Mesenteric fat pad (tissue), 1 donor: ENCODE data around the gene KRTAP1-5. TPM values are rescaled to one million over a fixed set of nuclear protein-coding genes. Genes with fewer than 3 reads are reported as not detected.
"Not testable (repeated sequence)": the region's sequence is repeated elsewhere in the genome, so short reads cannot be mapped to it uniquely, and the experiment has no call there.

Experiments used
- DNase-seq: peaks from one replicate; pipeline ENCODE4 v3.0.0-alpha.2; 2020; ENCODE audit warnings: low spot score
- total RNA-seq: library from RNA; stranded (reverse); fragmentation: NEBNext Ultra II Directional; extraction: Animal tissue kit (Norgen Biotek cat#: 25700); gene quantifications from one replicate; pipeline ENCODE4 v1.2.1, GENCODE V29; 2021
- donor health status: DM: yes; HTN: yes; CAD: no.

Gene KRTAP1-5
- total RNA-seq, 1 donor from 2014 or later, result not detected

DNA sequence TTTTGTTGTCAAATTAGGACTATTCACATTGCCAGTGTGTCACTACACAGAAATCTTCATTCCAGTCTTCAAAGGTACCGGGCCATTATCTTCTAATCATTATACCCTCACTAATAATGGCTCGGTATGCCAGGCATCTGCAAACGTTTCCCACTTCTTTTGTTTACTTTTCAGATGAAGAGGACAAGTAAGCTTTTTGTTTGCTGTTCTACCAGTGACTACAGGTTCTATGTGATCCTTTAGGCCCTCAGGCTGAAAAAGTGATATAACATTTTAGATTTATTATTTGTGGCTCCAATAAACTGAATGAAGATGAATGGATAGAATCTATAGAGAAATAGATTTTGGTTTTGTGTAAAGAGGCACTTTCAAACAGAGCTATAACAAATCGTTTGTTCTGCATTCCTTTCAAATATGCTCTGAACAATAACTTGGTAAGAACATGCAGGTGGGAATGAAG is 17.7 kb downstream of the KRTAP1-5 start:
- DNase-seq, result no peak

DNA sequence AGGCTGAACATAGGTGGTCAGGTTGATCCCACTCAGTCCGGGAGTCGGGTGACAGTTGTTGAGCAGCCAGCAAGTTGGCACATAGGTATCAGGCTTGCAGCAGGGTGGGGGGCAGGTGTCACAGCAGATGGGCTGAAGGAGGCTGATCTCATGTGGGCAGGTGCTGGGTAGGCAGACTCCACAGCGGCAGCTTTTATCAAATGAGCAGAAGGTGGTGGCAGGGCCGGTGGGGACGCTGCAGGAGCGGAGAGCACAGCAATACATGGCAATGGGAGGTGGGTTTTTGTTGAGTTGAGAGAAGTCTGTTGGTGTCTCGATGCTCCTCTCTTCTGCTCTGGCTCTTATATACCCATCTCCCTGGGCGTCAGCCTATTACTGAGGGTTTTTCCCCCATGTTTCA is 18.2 kb downstream of the KRTAP1-5 start, which contains the start of gene KRTAP3-1:
KRTAP3-1 (minus strand) TSS at position 318 of the 400 bp plus-strand sequence; CDS start at position 264, 54 bp downstream.
- DNase-seq, result no peak

DNA sequence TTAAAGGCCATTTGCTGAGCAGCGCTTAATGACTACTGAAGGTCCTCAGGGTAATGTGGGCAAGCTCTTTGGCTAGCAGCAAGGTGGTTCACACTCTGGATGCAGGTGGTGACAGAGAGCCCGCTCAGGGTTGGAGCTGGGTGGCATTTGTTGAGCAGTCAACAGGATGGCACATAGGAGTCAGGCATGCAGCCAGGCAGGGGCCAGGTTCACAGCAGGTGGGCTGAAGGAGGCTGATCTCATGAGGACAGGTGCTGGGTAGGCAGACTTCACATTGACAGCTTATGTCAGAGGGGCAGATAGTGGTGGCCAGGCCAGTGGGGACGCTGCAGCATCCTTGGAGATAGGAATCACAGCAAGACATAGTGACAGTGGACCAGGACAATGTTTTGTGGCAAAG is 22.6 kb downstream of the KRTAP1-5 start:
- no peak for DNase-seq

DNA sequence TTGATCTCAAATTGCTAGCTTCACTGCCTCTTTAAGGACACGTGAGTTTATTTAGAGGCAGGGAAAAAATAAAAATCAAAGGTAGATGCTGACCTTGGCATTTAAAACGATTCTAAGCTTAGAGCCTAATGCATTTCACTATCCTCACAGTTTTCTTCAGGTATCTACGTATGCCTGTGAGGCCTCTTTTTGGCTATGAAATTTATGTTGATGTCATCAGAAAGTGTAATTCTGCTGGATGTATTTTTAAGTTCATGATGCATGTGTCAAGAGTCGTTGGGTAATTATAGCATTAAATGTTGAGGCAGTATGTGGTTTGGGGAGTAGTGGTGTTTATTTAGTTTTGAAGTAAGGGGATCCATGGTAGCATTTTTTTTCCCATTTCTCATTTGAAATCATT is 23.1 kb downstream of the KRTAP1-5 start:
- DNase-seq, result no peak

DNA sequence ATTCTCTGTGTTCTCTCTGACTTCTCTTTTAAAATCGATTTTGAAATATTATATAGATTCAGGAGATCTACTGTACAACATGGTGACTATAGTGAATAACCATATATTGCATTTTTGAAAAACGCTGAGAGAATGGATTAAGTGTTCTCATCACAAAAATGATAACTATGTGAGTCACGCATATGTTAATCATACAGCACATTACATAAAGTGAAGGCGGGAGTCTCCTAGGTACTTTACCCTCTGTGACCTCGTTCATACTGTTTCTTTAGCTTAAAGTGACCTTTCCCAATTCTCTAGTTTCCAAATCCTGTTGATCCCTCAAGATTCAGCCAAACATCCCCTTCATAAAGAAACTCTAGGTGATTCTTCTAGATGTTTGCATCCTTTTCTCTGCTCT is 24.2 kb downstream of the KRTAP1-5 start:
- no peak for DNase-seq

DNA sequence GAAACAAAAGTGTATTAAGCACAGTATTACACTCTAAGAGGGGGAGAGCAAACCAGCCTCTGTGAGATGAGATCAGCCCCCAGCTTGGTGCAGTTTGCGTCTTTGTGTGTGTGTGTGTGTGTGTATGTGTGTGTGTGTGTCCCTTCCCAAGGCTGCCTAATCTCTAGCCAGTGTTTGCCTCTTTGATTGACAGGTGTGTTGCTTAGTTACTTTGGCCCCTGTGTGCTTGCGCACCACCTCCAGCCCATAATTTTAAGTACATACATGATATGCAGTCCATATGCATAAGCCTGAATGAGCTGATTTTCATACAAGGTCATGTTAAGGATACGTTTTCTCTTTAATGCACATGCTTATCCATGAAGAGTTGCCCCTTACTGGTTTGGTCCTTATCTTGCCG is 25.2 kb downstream of the KRTAP1-5 start:
- no peak for DNase-seq

DNA sequence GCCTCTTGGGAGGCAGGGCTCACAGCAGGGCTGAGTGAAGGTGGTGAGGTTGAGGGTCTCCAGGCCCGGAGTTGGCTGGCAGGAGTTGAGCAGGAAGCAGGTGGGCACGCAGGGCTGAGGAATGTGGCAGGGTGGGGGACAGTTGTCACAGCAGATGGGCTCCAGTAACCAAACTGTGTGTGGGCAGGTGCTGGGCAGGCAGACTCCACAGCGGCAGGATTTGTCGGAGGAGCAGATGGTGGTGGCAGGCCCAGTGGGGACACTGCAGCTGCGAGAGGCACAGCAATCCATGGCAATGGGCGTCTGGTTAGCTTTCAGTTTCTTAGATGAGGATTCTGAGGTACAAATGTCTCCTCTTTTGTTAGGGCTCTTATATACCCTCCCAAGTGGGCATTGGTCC is 27.4 kb downstream of the KRTAP1-5 start, which contains the start of gene KRTAP3-2:
KRTAP3-2 (minus strand) TSS at position 344 of the 400 bp plus-strand sequence; CDS start at position 291, 53 bp downstream.
- DNase-seq, result not testable (repeated sequence)

DNA sequence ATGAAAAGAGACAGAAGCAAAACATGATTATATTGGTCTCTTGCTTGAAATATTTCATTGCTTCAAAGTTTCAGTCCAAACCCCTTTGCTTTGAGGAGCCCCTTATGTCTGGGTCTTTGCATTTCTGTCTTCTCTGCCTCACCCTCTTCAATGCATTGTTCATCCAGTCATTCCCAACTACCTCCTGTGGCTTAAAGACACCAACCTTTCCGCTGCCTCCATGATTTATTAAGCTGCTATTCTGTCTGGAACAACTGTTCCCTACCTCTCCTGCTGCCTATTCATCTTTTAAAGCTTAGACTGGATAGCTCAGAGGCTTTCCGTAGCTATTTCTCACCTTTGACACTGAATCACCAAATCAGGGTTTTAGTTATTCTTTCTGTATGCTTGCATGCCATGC is 29.6 kb downstream of the KRTAP1-5 start:
- no peak for DNase-seq

DNA sequence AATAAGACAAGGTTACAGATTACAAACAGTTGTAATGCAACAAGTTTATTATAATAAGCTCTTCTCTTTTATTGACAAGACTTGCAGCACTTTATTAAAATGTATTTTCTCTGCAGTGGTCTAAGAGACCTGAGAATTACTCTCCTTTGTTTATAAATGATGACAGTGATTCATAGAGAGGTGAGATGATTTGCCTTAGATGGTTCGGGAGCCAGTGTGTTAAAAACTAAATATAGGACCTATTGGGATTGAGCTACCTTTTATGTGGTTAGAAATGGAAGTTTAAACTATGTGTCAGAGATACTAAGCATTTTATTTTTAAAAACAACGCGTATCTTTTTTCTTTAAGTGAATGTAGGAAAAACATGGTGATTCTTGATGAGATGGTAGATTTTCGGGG is 30.2 kb downstream of the KRTAP1-5 start:
- DNase-seq, result no peak

DNA sequence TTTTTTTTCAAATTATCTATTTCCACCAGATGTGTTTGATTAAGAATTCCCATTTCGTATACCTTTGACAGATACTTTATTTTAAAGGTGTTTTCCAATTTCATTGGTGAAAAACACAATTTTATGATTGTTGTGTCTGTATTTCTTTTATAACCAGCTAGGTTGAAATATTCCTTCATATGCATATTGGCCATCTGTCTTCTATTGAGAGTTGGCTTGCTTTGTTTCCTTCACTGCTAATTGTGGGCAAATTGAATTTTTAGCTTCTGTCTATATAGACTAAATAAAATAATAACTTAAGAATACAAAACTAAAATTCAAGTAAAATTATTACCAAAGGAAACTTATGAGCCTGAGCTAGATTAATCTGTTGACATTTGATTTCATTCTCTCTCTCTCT is 31.9 kb downstream of the KRTAP1-5 start:
- DNase-seq, result no peak

DNA sequence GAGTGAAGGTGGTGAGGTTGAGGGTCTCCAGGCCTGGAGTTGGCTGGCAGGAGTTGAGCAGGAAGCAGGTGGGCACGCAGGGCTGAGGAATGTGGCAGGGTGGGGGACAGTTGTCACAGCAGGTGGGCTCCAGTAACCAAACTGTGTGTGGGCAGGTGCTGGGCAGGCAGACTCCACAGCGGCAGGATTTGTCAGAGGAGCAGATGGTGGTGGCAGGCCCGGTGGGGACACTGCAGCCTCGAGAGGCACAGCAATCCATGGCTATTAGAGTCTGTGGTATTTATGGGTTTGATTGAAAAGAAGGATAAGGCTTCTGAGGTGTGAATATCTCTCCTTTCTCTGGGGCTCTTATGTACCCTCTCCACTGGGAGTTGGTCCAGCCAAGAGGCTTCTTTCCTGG is 33.2 kb downstream of the KRTAP1-5 start, which contains the start of gene KRTAP3-3:
KRTAP3-3 (minus strand) TSS at position 326 of the 400 bp plus-strand sequence; CDS start at position 259, 67 bp downstream.
- DNase-seq, result no peak

DNA sequence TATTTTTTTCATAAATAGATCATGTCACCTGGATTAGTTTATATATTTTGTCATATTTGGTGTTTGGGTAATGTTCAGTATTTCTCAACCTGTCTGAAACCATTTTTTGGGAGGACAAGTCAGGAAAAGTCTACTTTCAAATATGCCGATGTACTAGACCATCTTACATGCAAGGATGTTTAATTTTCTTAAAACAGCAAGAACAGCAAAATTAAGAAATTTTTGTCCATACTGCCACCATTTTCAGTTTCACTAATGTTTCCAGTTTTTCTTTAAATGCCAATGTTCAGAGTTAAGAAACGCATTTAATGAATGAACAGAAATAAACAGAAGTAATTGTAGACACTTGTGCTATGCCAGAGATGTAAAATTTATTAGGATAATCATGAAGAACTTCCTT is 33.9 kb downstream of the KRTAP1-5 start:
- DNase-seq, result no peak

DNA sequence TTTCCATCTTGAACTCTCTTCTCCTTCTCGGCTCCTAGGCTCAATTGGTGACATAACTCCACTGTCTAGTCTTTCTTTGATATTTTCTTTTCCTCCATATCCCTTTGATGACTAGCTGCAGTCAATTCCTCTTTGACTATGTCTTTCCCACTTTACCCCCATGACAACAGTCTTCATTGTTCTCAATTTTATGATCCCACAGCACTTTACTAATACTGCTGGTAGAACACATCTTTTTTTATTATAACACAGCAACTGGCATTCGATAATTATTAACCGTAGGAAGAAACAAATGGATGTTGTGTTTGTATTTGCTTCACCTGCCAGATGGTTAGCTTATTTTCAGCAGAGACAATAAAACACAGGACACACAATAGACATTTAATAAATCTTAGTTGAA is 34.3 kb downstream of the KRTAP1-5 start:
- no peak for DNase-seq

DNA sequence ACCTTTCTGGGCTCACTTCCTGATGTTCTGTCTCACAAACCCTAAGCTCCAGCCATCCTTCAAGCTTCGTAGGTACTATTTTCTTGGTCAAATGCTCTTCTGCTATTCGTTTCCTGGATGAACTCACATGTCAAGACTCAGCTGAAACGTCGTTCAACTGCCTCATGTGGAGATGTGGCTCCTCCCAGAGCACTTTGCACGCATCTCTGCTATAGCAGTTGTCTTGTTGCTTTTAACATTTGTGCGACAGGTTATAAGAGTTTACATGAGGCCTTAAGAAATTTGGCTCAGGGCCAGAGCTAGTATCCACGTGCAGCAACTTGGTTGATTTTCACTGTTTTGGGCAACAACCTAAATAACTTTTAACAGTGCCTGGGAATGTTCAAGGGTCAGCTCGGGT is 40.1 kb downstream of the KRTAP1-5 start:
- no peak for DNase-seq

DNA sequence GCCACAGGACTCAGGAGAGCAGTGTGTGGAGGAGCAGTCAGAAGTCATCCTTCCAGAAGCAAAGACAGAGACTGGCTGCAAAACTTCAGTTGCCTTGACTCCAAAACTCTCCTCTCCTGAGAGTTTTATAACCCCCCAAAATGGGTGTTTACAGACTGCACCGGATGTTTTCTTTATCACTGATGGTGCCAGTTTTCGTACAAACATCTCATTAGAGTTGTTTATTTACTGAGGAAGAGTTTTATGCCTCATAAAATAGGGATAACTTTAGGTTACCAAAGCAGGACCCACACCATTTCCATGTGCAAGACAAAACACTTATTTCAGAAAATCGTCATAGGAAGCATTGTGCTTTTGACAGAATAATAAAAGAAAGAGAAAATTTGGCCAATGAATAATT is 42.8 kb downstream of the KRTAP1-5 start, which contains the start of gene KRT40:
KRT40 (minus strand) TSS at position 101 of the 400 bp plus-strand sequence; CDS start at position 48, 53 bp downstream.
- no peak for DNase-seq

DNA sequence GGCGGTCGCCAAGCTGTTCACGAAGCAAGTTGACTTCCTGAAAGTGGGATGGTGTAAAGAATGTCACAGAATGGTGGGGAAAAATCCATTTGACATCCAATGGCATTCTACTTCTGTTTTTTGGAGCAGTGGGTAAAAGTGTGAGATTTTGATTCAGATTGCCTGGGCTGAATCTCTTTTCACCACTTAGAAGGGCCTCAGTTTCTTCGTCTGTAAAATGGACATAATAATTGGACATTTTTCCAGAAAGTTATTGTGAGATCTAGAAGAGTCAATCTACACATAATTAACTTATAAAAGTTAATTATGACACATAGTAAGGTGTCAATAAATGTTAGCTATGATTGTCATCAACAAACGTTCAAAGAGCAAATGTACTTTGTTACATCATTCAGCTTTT is 45.9 kb downstream of the KRTAP1-5 start:
- DNase-seq, result no peak

DNA sequence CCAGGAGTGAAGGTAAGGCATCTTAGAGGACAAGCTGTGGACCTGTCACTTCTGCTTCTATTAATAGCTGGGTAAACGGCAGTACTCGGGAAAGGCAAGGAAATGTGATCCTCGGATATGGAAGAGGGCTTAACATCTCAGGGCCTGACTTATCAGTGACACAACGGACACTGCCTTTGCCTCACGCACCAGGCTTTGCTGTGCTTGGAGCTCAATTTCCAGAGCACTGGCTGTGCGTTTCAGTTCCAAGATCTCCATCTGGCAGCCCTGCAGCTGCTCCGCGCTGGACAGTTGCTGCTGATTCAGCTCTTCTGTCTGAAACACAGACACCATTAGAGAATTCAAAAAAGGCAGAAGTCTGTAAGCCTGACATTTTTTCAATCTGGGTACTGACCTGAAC is 46.4 kb downstream of the KRTAP1-5 start:
- no peak for DNase-seq

DNA sequence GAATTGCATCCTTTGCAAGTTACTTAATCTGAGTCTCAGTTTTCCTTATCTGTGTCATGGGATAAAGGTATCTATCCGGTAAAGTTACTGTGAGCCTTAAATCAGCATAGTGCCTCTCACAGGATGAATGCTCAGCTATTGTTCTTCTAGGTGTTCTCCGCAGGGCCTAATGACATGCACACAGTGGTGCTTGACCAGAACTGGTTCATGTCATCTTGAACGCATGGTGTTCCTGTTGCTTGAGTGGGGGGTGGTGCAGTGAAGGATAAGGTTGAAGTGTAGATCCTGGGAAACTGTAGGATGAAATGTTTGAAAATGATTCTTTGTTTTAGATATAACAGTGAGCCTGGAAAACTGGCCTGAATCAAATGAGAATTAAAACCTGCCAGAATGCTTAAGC is 46.9 kb downstream of the KRTAP1-5 start:
- DNase-seq, result no peak

DNA sequence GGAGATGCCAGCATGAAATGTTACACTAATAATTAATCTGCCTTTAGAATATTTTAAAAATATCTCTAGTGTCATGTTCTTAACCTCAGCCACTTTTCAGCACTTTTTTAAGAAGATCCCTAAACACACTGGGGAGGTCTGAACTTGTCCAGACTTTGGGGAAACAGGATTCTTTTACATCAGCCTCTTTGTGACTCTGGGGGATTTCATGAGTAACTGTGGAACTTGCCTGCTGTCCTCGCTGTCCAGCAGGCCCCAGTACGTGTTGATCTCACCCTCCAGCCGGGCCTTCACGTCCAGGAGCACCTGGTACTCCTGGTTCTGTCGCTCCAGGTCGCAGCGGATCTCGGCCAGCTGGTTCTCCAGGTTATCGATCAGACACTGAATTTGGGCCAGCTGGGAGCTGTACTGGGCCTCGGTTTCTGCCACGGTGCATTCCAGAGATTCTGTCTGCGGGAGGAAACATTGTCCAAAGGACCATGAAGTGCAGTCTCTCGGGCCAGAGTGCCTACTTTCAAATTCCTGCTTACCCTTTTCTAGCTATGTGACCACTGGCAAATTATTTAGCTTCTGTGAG is 48.3 kb downstream of the KRTAP1-5 start:
- no peak for DNase-seq
